Fibroblast of lung (primary cell): Measurements from ENCODE around the gene ASIC4. TPM values are rescaled to one million over a fixed set of nuclear protein-coding genes. Genes with fewer than 3 reads are reported as not detected.

ENCODE experiments used
- DNase-seq, 2 donors: peaks; one replicate each; pipeline versions ENCODE4 v3.0.0 to v3.0.0-alpha.2; 2010; ENCODE audit warnings: low read depth in 2 of 2
- H2AFZ ChIP-seq: 2 replicates; pipeline ENCODE4 v1.5.1; 2012; ENCODE audit warnings: low read length, control low read depth, inconsistent platforms
- H3K27ac ChIP-seq: 2 replicates; pipeline ENCODE4 v1.5.1; 2011; ENCODE audit warnings: low read length, control low read depth; ENCODE audit not compliant: insufficient read depth
- H3K27me3 ChIP-seq: 2 replicates; pipeline ENCODE4 v1.5.1; 2011; ENCODE audit warnings: mild to moderate bottlenecking, low read length; ENCODE audit not compliant: control insufficient read depth, insufficient read depth
- H3K36me3 ChIP-seq: 2 replicates; pipeline ENCODE4 v1.5.1; 2011; ENCODE audit warnings: low read length; ENCODE audit not compliant: control insufficient read depth, insufficient read depth
- H3K4me1 ChIP-seq: 2 replicates; pipeline ENCODE4 v1.5.1; 2011; ENCODE audit warnings: low read length; ENCODE audit not compliant: control insufficient read depth, insufficient read depth; ENCODE audit errors: extremely low read depth
- H3K4me2 ChIP-seq: 2 replicates; pipeline ENCODE4 v1.5.1; 2011; ENCODE audit warnings: low read length, control low read depth; ENCODE audit not compliant: insufficient read depth; ENCODE audit errors: extremely low read depth
- H3K4me3 ChIP-seq, 4 experiments: fragments of 200-600 bp in 1 of 4; sonication (generic) in 1 of 4; replicated peaks in 1 of 4; 2 replicates each; pipeline ENCODE4 v1.5.1; 2011 to 2016; ENCODE audit warnings: low read length in 4 of 4, low read depth in 3 of 4, mild to moderate bottlenecking in 3 of 4, control low read depth in 2 of 4, inconsistent platforms in 1 of 4, mixed read lengths in 1 of 4; ENCODE audit not compliant: insufficient read depth in 1 of 4; ENCODE audit errors: control extremely low read depth in 1 of 4
- H3K79me2 ChIP-seq: 2 replicates; pipeline ENCODE4 v1.5.1; 2012; ENCODE audit warnings: mild to moderate bottlenecking, low read length, inconsistent platforms; ENCODE audit not compliant: control insufficient read depth, insufficient read depth
- H3K9ac ChIP-seq: 2 replicates; pipeline ENCODE4 v1.5.1; 2011; ENCODE audit warnings: mild to moderate bottlenecking, low read length, control low read depth; ENCODE audit not compliant: insufficient read depth
- H3K9me3 ChIP-seq: 2 replicates; pipeline ENCODE4 v1.5.1; 2012; ENCODE audit warnings: low read depth, low read length; ENCODE audit not compliant: control insufficient read depth, insufficient read depth
- H4K20me1 ChIP-seq: 2 replicates; pipeline ENCODE4 v1.5.1; 2011; ENCODE audit warnings: low read length; ENCODE audit not compliant: control insufficient read depth, insufficient read depth; ENCODE audit errors: extremely low read depth
- CTCF ChIP-seq, 2 donors: IDR thresholded peaks in 1 of 2; conservative IDR thresholded peaks in 1 of 2; 1 replicate in 1 of 2; 2 replicates in 1 of 2; pipeline ENCODE4 v1.5.1; 2011 to 2012; ENCODE audit warnings: low read length in 2 of 2, control low read depth in 1 of 2, inconsistent platforms in 1 of 2, low read depth in 1 of 2, mild to moderate bottlenecking in 1 of 2
- EZH2 ChIP-seq: IDR thresholded peaks from 2 replicates; pipeline ENCODE4 v1.5.1; 2012; ENCODE audit warnings: low read length, control low read depth, mild to moderate bottlenecking; ENCODE audit errors: missing control alignments
- polyA plus RNA-seq, 2 donors: library from polyadenylated mRNA; depleted of rRNA in 1 of 2; stranded (reverse) in 1 of 2; unstranded in 1 of 2; fragments of >200 nt; gene quantifications; 2 replicates each; pipeline ENCODE4 v1.2.1, GENCODE V29; 2011 to 2012; ENCODE audit warnings: missing spikeins in 1 of 2
- total RNA-seq: library from RNA; depleted of rRNA; stranded (reverse); fragments of >200 nt; gene quantifications from 2 replicates; pipeline ENCODE4 v1.2.1, GENCODE V29; 2014

ASIC4 gene
- total and polyA plus RNA-seq, 2 donors (not counting 1 experiment from before 2014, with no cell fraction given): 0.33 TPM; not detected in 1

- no peaks in the 10 kb centered on the region for H3K79me2 ChIP-seq
- H3K27me3 ChIP-seq: peaks cover 41% of the 10 kb centered on the region
- H3K9me3 ChIP-seq: no peaks in the 10 kb centered on the region
- H4K20me1 ChIP-seq: no peaks in the 10 kb centered on the region
- TF ChIP-seq CTCF (conservative IDR thresholded peaks at IDR 0.05 in 1 of 2, IDR thresholded peaks at IDR 0.05 in 1 of 2; ENCODE audit: low read depth in 1 of 2, low read length in 2 of 2) (no peak), EZH2 (no peak)
- H3K4me1 ChIP-seq: peaks cover 4% of the 10 kb centered on the region
- no peaks in the 10 kb centered on the region for H3K36me3 ChIP-seq
- H3K4me2 ChIP-seq: no peak overlapping the region
- no peak overlapping the region for H3K27ac ChIP-seq
- DNase-seq: no peak
- H3K4me3 ChIP-seq: no peak overlapping the region
- H3K9ac ChIP-seq: no peak overlapping the region
- H2AFZ ChIP-seq: no peak overlapping the region
These were observed 12.8 kb downstream of the ASIC4 start for GRCh38 chr2:219527076-219527394.

- no peak overlapping the region for H3K4me3 ChIP-seq
These were observed 13.2 kb downstream of the ASIC4 start for GRCh38 chr2:219527472-219527871.

GRCh38 chr2:219530048-219530963, 16.0 kb downstream of the ASIC4 start:
- Histone ChIP-seq H2AFZ (no peak overlapping the region), H3K79me2 (no peaks in the 10 kb centered on the region), H3K9ac (no peak overlapping the region), H3K27me3 (peaks cover 44% of the 10 kb centered on the region), H3K36me3 (no peaks in the 10 kb centered on the region), H3K4me2 (peak overlapping the region; percentile 40), H3K4me3 (peak overlapping the region in 1 of 4 experiments; percentile 32), H3K9me3 (no peaks in the 10 kb centered on the region), H4K20me1 (no peaks in the 10 kb centered on the region), H3K27ac (no peak overlapping the region), H3K4me1 (no peaks in the 10 kb centered on the region)
- peak; percentile 70 to 81 for DNase-seq
- TF ChIP-seq EZH2 (peak; percentile 18), CTCF (conservative IDR thresholded peaks at IDR 0.05 in 1 of 2, IDR thresholded peaks at IDR 0.05 in 1 of 2; ENCODE audit: low read depth in 1 of 2, low read length in 2 of 2) (peak; percentile 93 to 94)

More at GRCh38 chr2:219527472-219527871, 13.2 kb downstream of the ASIC4 start:
- Histone ChIP-seq H3K9ac (no peak overlapping the region), H3K4me2 (no peak overlapping the region), H2AFZ (no peak overlapping the region), H4K20me1 (no peaks in the 10 kb centered on the region), H3K27me3 (peaks cover 41% of the 10 kb centered on the region), H3K36me3 (no peaks in the 10 kb centered on the region), H3K9me3 (no peaks in the 10 kb centered on the region), H3K27ac (no peak overlapping the region), H3K79me2 (no peaks in the 10 kb centered on the region), H3K4me1 (peaks cover 1% of the 10 kb centered on the region)
- no peak for DNase-seq
- TF ChIP-seq EZH2: no peak
- TF ChIP-seq CTCF (conservative IDR thresholded peaks at IDR 0.05 in 1 of 2, IDR thresholded peaks at IDR 0.05 in 1 of 2; ENCODE audit: low read depth in 1 of 2, low read length in 2 of 2): no peak
